SK-N-SH treated with all-trans-retinoic acid at 6 μM for 48 hours (cell line): ENCODE measurements around the gene CALN1.

Source experiments
- ARNTL ChIP-seq: fragments of 450-650 bp; formaldehyde crosslinking; IDR thresholded peaks from 2 replicates; pipeline ENCODE4 v1.5.0; 2020; ENCODE audit warnings: low read depth, mild to moderate bottlenecking, moderate library complexity, borderline replicate concordance
- BACH2 ChIP-seq: fragments of 250-450 bp; sonication (Bioruptor Pico); IDR thresholded peaks from 2 replicates; pipeline ENCODE4 v1.9.0; 2021; ENCODE audit warnings: mild to moderate bottlenecking, borderline replicate concordance
- ESRRG ChIP-seq: fragments of 250-450 bp; sonication (Bioruptor Pico); IDR thresholded peaks from 2 replicates; pipeline ENCODE4 v1.6.1; 2021; ENCODE audit warnings: mild to moderate bottlenecking
- GLIS3 ChIP-seq: fragments of 250-450 bp; sonication (Bioruptor Pico); IDR thresholded peaks from 2 replicates; pipeline ENCODE4 v1.5.0; 2020; ENCODE audit warnings: mild to moderate bottlenecking, moderate library complexity
- ZC3H10 ChIP-seq: fragments of 250-450 bp; sonication (Bioruptor Pico); IDR thresholded peaks from 2 replicates; pipeline ENCODE4 v1.5.1; 2021; ENCODE audit warnings: mild to moderate bottlenecking, moderate library complexity
- ZFP3 ChIP-seq: fragments of 250-450 bp; sonication (Bioruptor Pico); IDR thresholded peaks from 2 replicates; pipeline ENCODE4 v1.5.0; 2020; ENCODE audit warnings: mild to moderate bottlenecking, moderate library complexity
- ZNF70 ChIP-seq: fragments of 450-650 bp; formaldehyde crosslinking; IDR thresholded peaks from 2 replicates; pipeline ENCODE4 v1.5.0; 2020; ENCODE audit warnings: mild to moderate bottlenecking, moderate library complexity
- TF ChIP-seq, protein P1 (sequence below): fragments of 250-450 bp; sonication (Bioruptor Pico); IDR thresholded peaks from 2 replicates; pipeline ENCODE4 v1.5.1; 2021; ENCODE audit warnings: mild to moderate bottlenecking, moderate library complexity
- TF ChIP-seq, protein P2 (sequence below): fragments of 250-450 bp; sonication (Bioruptor Pico); IDR thresholded peaks from 2 replicates; pipeline ENCODE4 v1.8.0; 2020; ENCODE audit warnings: mild to moderate bottlenecking, moderate library complexity, borderline replicate concordance
- TF ChIP-seq, protein P3 (sequence below): fragments of 250-450 bp; sonication (Bioruptor Pico); IDR thresholded peaks from 2 replicates; pipeline ENCODE4 v1.5.0; 2020; ENCODE audit warnings: mild to moderate bottlenecking, moderate library complexity
- TF ChIP-seq, protein P4 (sequence below): fragments of 250-450 bp; sonication (Bioruptor Pico); IDR thresholded peaks from 2 replicates; pipeline ENCODE4 v1.8.0; 2021; ENCODE audit warnings: low read depth, mild to moderate bottlenecking, moderate library complexity, borderline replicate concordance

DNA sequence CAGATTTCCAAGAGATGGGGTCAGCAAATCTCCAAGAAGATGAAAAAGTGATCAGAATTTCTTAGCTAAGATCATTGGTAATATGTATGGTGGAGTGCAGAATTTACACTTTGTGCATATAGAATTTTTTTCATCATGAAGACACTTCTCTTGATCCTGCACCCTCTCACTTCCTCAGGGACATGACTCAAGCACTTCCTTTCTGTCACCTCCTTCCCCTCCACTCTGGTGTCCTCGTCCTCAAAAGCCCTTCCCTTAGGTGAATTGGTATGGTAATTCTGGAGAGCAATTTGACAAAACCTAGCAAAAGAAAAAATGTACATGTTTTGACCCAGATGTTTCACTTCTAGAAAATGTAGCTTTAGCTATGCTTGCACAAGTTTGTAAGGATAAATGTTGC, 18.1 kb downstream of the CALN1 start:
- TF ChIP-seq GLIS3 (CRISPR knock-in tag) (no peak), ESRRG (CRISPR knock-in tag) (no peak), ARNTL (CRISPR knock-in tag) (no peak), BACH2 (no peak), ZNF70 (CRISPR knock-in tag) (no peak), ZFP3 (no peak), ZC3H10 (CRISPR knock-in tag) (no peak)
- TF ChIP-seq, protein P1, sequence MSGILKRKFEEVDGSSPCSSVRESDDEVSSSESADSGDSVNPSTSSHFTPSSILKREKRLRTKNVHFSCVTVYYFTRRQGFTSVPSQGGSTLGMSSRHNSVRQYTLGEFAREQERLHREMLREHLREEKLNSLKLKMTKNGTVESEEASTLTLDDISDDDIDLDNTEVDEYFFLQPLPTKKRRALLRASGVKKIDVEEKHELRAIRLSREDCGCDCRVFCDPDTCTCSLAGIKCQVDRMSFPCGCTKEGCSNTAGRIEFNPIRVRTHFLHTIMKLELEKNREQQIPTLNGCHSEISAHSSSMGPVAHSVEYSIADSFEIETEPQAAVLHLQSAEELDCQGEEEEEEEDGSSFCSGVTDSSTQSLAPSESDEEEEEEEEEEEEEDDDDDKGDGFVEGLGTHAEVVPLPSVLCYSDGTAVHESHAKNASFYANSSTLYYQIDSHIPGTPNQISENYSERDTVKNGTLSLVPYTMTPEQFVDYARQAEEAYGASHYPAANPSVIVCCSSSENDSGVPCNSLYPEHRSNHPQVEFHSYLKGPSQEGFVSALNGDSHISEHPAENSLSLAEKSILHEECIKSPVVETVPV = no peak
- TF ChIP-seq, protein P2, sequence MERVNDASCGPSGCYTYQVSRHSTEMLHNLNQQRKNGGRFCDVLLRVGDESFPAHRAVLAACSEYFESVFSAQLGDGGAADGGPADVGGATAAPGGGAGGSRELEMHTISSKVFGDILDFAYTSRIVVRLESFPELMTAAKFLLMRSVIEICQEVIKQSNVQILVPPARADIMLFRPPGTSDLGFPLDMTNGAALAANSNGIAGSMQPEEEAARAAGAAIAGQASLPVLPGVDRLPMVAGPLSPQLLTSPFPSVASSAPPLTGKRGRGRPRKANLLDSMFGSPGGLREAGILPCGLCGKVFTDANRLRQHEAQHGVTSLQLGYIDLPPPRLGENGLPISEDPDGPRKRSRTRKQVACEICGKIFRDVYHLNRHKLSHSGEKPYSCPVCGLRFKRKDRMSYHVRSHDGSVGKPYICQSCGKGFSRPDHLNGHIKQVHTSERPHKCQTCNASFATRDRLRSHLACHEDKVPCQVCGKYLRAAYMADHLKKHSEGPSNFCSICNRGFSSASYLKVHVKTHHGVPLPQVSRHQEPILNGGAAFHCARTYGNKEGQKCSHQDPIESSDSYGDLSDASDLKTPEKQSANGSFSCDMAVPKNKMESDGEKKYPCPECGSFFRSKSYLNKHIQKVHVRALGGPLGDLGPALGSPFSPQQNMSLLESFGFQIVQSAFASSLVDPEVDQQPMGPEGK = no peak
- TF ChIP-seq, protein P3, sequence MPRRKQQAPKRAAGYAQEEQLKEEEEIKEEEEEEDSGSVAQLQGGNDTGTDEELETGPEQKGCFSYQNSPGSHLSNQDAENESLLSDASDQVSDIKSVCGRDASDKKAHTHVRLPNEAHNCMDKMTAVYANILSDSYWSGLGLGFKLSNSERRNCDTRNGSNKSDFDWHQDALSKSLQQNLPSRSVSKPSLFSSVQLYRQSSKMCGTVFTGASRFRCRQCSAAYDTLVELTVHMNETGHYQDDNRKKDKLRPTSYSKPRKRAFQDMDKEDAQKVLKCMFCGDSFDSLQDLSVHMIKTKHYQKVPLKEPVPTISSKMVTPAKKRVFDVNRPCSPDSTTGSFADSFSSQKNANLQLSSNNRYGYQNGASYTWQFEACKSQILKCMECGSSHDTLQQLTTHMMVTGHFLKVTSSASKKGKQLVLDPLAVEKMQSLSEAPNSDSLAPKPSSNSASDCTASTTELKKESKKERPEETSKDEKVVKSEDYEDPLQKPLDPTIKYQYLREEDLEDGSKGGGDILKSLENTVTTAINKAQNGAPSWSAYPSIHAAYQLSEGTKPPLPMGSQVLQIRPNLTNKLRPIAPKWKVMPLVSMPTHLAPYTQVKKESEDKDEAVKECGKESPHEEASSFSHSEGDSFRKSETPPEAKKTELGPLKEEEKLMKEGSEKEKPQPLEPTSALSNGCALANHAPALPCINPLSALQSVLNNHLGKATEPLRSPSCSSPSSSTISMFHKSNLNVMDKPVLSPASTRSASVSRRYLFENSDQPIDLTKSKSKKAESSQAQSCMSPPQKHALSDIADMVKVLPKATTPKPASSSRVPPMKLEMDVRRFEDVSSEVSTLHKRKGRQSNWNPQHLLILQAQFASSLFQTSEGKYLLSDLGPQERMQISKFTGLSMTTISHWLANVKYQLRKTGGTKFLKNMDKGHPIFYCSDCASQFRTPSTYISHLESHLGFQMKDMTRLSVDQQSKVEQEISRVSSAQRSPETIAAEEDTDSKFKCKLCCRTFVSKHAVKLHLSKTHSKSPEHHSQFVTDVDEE (CRISPR knock-in tag) = no peak
- TF ChIP-seq, protein P4, sequence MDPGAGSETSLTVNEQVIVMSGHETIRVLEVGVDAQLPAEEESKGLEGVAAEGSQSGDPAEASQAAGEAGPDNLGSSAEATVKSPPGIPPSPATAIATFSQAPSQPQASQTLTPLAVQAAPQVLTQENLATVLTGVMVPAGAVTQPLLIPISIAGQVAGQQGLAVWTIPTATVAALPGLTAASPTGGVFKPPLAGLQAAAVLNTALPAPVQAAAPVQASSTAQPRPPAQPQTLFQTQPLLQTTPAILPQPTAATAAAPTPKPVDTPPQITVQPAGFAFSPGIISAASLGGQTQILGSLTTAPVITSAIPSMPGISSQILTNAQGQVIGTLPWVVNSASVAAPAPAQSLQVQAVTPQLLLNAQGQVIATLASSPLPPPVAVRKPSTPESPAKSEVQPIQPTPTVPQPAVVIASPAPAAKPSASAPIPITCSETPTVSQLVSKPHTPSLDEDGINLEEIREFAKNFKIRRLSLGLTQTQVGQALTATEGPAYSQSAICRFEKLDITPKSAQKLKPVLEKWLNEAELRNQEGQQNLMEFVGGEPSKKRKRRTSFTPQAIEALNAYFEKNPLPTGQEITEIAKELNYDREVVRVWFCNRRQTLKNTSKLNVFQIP (CRISPR knock-in tag) = no peak
